GM12878 (cell line): Measurements from ENCODE around the gene SORCS2.

Source experiments
- ATF7 ChIP-seq: fragments of 450-650 bp; IDR thresholded peaks from 2 replicates; pipeline ENCODE4 v1.6.1; 2016; ENCODE audit warnings: low read depth, mild to moderate bottlenecking
- CREM ChIP-seq: IDR thresholded peaks from 2 replicates; pipeline ENCODE4 v1.6.1; 2014; ENCODE audit warnings: antibody characterized with exemption, low read depth
- CTCF ChIP-seq, 3 experiments: IDR thresholded peaks in 2 of 3; conservative IDR thresholded peaks in 1 of 3; 2 replicates each; pipeline ENCODE4 v1.5.1; 2011; ENCODE audit warnings: low read depth in 3 of 3, low read length in 3 of 3, mild to moderate bottlenecking in 3 of 3, control low read depth in 2 of 3, moderate library complexity in 2 of 3, inconsistent platforms in 1 of 3, mixed read lengths in 1 of 3; ENCODE audit not compliant: control insufficient read depth in 2 of 3, insufficient read depth in 1 of 3; ENCODE audit errors: extremely low read depth in 1 of 3
- EP300 ChIP-seq, 2 experiments: fragments of 150-350 bp in 1 of 2; IDR thresholded peaks; 2 replicates each; pipeline ENCODE4 v1.6.1; 2011 to 2012; ENCODE audit warnings: low read depth in 2 of 2, low read length in 2 of 2, borderline replicate concordance in 1 of 2, improper control_type of control experiment in 1 of 2, inconsistent platforms in 1 of 2; ENCODE audit not compliant: control insufficient read depth in 1 of 2
- HCFC1 ChIP-seq: fragments of 150-350 bp; IDR thresholded peaks from 2 replicates; pipeline ENCODE4 v1.6.1; 2014; ENCODE audit warnings: low read length
- NR2C2 ChIP-seq: IDR thresholded peaks from 2 replicates; pipeline ENCODE4 v1.6.1; 2011; ENCODE audit warnings: borderline replicate concordance, low read depth; ENCODE audit not compliant: control insufficient read depth, insufficient read length
- POLR2A ChIP-seq: IDR thresholded peaks from 2 replicates; pipeline ENCODE4 v1.6.1; 2011; ENCODE audit warnings: low read depth, mild to moderate bottlenecking, low read length
- RAD21 ChIP-seq: IDR thresholded peaks from 2 replicates; pipeline ENCODE4 v1.6.1; 2011; ENCODE audit warnings: mild to moderate bottlenecking, low read depth, low read length, moderate library complexity; ENCODE audit not compliant: insufficient read depth
- RCOR1 ChIP-seq: conservative IDR thresholded peaks from 2 replicates; pipeline ENCODE4 v1.6.1; 2012; ENCODE audit warnings: low read depth, low read length, improper control_type of control experiment
- SRF ChIP-seq, 2 experiments: IDR thresholded peaks; 2 replicates each; pipeline ENCODE4 v1.6.1; 2011; ENCODE audit warnings: low read depth in 2 of 2, low read length in 2 of 2, mild to moderate bottlenecking in 1 of 2, moderate library complexity in 1 of 2

GRCh38 chr4:7444731-7445130, 252.4 kb downstream of the SORCS2 start:
- no peak for TF ChIP-seq RAD21
- TF ChIP-seq CREM, result no peak
- no peak for TF ChIP-seq ATF7
- no peak for TF ChIP-seq EP300 (IDR thresholded peaks at IDR 0.05; ENCODE audit: borderline replicate concordance in 1 of 2, control insufficient read depth in 1 of 2, low read depth in 2 of 2, low read length in 2 of 2)
- TF ChIP-seq NR2C2, result no peak
- no peak for TF ChIP-seq SRF (IDR thresholded peaks at IDR 0.05; ENCODE audit: low read depth in 2 of 2, low read length in 2 of 2)
- TF ChIP-seq CTCF (IDR thresholded peaks at IDR 0.05 in 2 of 3, conservative IDR thresholded peaks at IDR 0.05 in 1 of 3; ENCODE audit: control insufficient read depth in 2 of 3, extremely low read depth in 1 of 3, insufficient read depth in 1 of 3, low read depth in 3 of 3, low read length in 3 of 3), result no peak
- TF ChIP-seq RCOR1, result no peak
- TF ChIP-seq POLR2A, result no peak
- no peak for TF ChIP-seq HCFC1
